Glomerular visceral epithelial cell (primary cell): ENCODE measurements around the gene ARHGEF6.
A peak's percentile ranks its signal among the peaks of the same experiment; 100 is the strongest.

Source experiments
- DNase-seq: peaks from one replicate; pipeline ENCODE4 v3.0.0-alpha.2; 2016; ENCODE audit errors: extremely low spot score

The ARHGEF6 gene

GRCh38 chrX:136745215-136746173 lies 35.2 kb downstream of the ARHGEF6 start:
- DNase-seq, result no peak

- DNase-seq, result no peak
Observed at GRCh38 chrX:136742721-136743379, 37.9 kb downstream of the ARHGEF6 start.

GRCh38 chrX:136738049-136738729 lies 42.5 kb downstream of the ARHGEF6 start:
- DNase-seq, result no peak

GRCh38 chrX:136736690-136737089 lies 44.0 kb downstream of the ARHGEF6 start:
- DNase-seq, result no peak

GRCh38 chrX:136735601-136736000 lies 45.1 kb downstream of the ARHGEF6 start:
- DNase-seq, result no peak

- no peak for DNase-seq
Observed at GRCh38 chrX:136733613-136734012, 47.1 kb downstream of the ARHGEF6 start.

GRCh38 chrX:136731798-136732197 lies 48.9 kb downstream of the ARHGEF6 start:
- no peak for DNase-seq

GRCh38 chrX:136731207-136731782 lies 49.4 kb downstream of the ARHGEF6 start:
- no peak for DNase-seq

GRCh38 chrX:136728393-136728792 lies 52.3 kb downstream of the ARHGEF6 start:
- DNase-seq, result no peak

GRCh38 chrX:136725441-136726104 lies 55.2 kb downstream of the ARHGEF6 start:
- peak; percentile 15 for DNase-seq

- no peak for DNase-seq
Observed at GRCh38 chrX:136718091-136718490, 62.6 kb downstream of the ARHGEF6 start.

- DNase-seq, result no peak
Observed at GRCh38 chrX:136714626-136715599, 65.8 kb downstream of the ARHGEF6 start.

- no peak for DNase-seq
Observed at GRCh38 chrX:136712650-136713310, 68.0 kb downstream of the ARHGEF6 start.

GRCh38 chrX:136711147-136711546 lies 69.6 kb downstream of the ARHGEF6 start:
- DNase-seq, result peak; percentile 46

GRCh38 chrX:136710325-136710951 lies 70.3 kb downstream of the ARHGEF6 start:
- peak; percentile 35 for DNase-seq

- no peak for DNase-seq
Observed at GRCh38 chrX:136708348-136708747, 72.4 kb downstream of the ARHGEF6 start.

- DNase-seq, result no peak
Observed at GRCh38 chrX:136697156-136697555, 83.6 kb downstream of the ARHGEF6 start.

- peak; percentile 60 for DNase-seq
Observed at GRCh38 chrX:136694431-136695087, 86.2 kb downstream of the ARHGEF6 start.

GRCh38 chrX:136692271-136692670 lies 88.5 kb downstream of the ARHGEF6 start:
- no peak for DNase-seq
